Left cardiac atrium (tissue), 4 donors: ENCODE results near the gene SGSM2. TPM values are rescaled to one million over a fixed set of nuclear protein-coding genes. Genes with fewer than 3 reads are reported as not detected.

Experiments used
- ATAC-seq, 2 donors: fragments of 200-7000 bp; cut with Tn5 transposase; one replicate each; pipeline ENCODE4 v1.9.1; 2020; ENCODE audit warnings: mild to moderate bottlenecking in 2 of 2, moderate library complexity in 2 of 2
- DNase-seq: peaks from one replicate; pipeline ENCODE4 v3.0.0-alpha.2; 2020
- intact Hi-C, 2 donors: fragments of 100-400 bp; cut with DNase I; formaldehyde crosslinking; loops; one replicate each; pipeline versions ENCODE4 v1.14.1 to v1.15.1; 2022 to 2023
- total RNA-seq, 2 donors: library from RNA; stranded (reverse); fragmentation: NEBNext Ultra II Directional; extraction: Animal tissue kit (Norgen Biotek cat#: 25700); gene quantifications; one replicate each; pipeline ENCODE4 v1.2.1, GENCODE V29; 2021
- donor health status: DM: no; HTN: yes; CAD: no.
- donor health status: DM: no; HTN: yes; CAD: no; lungs with severe emphysema.
- donor health status: DM: yes; HTN: yes; CAD: no.
- donor health status: Dilated cardiomyopathy.

Gene SGSM2
- total RNA-seq, 2 donors from 2014 or later: 30.7 to 35.5 TPM

DNA sequence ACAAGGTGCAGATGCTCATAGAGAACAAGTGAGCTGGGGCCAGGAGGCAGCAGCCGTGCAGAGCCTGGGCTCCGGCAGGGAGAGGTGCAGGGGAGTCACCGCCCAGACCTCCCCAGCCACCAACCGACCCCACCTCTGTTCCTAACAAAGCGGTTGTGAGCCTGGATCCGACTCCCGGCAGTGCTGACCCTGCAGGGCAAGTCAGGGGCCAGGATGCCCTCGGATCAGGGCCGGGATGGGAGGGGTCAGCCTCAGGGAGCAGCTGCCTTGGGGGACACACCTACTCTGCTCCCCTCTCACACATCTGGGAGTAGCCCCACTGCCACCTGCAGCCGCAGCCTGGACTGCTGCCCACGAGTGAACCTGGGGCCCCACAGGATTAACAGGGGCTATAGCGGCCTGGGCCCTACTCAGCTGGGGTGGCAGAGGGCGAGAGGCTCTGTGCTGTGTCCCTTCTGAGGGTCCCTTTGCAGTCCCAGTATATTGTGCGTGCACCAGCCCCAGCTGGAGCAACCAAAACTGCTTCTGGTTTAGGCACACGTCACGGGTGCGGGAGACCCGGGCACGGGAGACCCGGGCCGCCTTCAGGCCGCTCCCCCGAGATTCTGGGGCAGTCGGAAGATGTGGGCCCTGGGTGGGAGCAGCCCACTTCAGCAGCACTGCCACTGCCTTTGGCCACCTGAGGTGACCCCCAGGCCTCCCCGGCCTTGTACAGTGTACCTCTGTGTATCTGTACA, 42.4 kb downstream of the SGSM2 start:
- ATAC-seq (no peak), DNase-seq (no peak)
- intact Hi-C loops: loop anchor here in 1 of 2 donors (5.0 kb wide), 1 partner anchor 38 kb away; no protein-coding TSS in a partner anchor

DNA sequence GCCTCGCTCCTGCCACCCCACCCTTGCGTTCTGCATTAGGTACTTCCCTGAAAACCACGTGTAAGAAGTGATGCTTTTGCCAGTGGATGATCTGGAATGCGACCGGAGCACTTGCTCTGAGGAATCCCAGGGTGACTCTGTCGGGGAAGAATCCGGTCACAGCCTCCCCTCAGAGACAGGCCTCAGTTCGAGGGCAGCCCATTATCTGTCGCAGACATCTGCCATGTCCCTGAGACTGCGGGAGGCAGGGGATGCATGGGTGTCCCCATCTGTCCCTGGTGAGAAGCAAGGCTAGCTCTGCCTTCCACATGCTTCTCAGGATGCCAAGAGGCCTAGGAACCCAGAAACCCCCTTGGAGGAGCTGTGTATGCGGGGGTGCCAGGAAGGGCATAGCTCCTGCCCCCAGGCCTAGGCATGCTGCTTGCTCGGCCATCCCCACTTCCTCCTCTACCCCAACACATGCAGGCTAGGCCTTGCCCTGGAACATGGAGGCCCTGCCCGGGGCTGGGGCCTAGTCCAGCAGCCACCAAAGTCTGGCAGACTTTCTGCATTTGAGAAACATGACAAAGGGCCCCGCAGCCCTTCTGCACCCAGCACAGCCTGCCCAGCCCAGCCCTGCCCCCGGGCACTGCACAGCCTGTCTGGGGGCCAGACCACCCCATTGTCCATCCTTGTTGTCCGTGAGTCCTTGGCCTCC, 43.1 kb downstream of the SGSM2 start:
- ATAC-seq (no peak), DNase-seq (no peak)
- intact Hi-C loops: loop anchor here in 1 of 2 donors (5.0 kb wide), 1 partner anchor 37 kb away; no protein-coding TSS in a partner anchor

DNA sequence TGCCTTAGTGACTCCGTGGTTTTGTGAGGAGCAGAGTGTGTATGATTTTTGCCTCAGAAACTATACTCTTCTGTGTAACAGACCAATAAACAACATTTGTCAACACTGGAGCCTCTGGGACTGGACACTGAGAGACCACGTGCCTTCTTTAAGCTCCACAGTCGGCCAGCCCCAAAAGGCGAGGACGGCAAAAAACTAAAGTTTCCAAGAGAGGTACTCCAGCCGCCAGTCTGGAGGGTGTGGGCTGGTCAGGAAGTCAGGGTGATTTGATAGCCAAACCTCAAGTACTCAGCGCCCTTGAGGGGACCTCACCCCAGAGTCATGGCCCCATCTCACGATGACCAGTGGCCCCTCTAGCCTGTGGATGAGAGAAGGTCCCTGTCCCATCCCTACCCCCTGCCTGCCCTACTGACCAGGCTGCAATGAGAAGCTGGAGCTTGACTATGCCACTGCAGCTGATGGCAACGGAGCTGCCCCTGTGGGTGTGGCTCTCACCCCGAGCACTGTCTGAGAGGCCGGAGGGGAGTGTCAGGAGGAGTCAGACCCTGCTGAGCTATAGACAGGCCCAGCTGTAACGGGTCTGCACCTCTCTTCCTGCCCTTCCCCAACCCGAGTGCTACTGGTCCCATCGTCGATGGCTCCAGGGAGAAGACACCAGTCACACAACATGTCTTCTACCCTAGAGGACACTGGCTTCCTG, 43.8 kb downstream of the SGSM2 start:
- intact Hi-C loops: loop anchor here in 1 of 2 donors (5.0 kb wide), 1 partner anchor 36 kb away; no protein-coding TSS in a partner anchor
- DNase-seq: no peak
- ATAC-seq: no peak

DNA sequence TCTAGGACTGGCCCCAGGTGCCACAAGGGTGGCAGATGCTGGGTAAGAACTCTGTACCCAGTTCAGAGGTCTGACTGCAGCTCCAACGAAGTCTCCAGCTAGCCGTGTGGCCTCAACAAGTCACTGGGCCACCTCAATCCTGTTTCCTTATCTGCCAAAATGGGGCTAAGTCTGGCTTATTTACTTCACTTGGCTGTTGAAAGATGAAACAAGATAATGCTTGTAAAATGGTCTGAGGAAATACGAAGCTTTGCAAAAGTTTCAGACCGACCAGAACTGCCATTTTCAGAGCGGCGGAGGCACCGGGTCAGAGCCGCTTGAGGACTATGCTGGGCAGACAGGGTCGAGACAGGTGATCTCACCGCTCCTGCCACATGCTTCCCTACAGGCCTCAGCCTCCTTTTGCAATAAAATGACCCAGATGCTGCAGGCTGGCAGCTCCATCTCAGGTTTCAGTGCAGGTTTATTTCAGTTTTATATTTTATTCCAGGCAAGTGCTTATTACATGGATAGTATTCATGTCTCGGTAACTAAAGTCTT, 46.4 kb downstream of the SGSM2 start:
- no peak for ATAC-seq
- no peak for DNase-seq
- intact Hi-C loops: loop anchor here in 1 of 2 donors (5.0 kb wide), 1 partner anchor 34 kb away; no protein-coding TSS in a partner anchor

DNA sequence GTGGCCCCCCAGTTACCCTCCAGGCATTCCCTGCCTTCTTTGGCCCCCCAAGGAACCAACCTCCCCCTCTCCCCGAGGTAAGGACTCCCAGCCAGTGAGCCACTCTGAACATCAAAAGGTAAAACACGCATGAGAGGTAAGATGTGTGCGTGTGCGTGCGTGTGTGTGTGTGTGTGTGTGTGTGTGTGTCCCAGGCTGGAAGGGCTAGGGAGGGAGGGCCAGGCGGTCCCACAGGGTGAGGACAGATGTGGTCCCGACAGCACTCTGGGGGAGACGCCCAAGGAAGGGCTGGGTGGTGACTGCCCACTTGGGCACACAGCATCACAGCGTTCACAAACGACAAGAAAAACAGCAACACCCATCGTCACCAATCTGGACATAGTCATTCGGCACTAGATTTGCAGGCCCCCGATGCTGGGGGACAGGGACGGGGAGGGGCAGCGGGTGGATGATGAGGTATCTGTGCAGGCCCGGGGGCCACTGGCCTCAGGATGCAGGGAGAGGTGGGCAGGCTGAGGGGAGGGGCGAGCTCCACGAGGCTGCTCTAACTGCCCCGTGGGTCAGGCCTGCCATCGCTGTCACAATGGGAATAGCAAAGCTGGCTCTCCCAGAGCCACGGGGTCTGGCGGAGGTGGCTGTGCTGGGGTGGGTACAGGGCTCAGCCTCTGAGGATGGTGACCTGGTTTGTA, 47.3 kb downstream of the SGSM2 start:
- DNase-seq (no peak), ATAC-seq (no peak)
- intact Hi-C loops: loop anchor here (1.0 to 5.0 kb wide), 2 partner anchors 25 to 33 kb away; no protein-coding TSS in a partner anchor

DNA sequence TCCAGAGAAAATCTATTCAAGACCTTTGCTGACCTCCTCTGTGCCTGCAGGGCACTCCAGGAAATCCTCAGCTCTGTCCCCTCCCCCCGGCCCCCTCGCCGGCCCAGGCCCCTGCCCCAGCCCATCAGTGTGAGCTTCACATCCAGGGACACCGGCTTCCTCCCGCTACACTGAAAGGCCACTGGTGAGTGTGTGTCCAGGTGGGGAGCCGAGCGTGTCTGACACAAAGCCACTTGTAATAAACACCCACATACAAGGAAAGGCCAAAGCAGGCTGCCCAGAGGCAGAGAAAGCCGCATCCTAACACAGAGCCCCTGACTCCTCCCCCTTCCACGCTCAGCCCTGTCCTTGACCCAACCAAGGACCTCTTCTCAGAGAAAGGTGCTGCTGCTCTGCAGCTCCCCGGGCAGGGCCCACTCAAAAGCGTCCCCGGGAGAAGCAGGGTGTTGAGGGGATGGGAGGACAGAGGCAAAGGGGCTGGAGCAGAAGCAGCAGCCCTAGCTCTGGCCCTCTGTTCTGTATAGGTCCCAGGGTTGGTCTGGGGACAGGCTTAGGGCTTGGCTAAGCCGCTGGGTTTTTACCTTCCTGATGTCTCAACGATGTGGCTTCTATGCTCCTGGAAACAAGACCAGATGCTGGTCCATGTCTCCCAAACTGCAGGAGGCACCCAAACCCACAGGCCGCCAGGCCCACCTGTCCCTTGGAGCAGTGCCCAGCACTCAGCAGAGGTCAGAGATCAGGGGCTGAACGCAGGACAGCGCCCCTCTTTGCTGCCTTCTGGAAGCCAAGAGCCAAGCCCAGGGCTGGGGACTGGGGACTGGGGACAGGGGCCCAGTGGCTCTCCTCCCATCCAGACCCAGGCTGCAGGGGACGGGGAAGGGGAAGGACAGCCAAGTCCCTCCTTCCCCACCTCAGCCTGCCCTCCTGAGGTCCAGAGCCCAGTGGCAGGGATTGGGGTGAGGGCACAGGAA, 48.2 kb downstream of the SGSM2 start:
- intact Hi-C loops: loop anchor here in 1 of 2 donors (1.0 kb wide), 1 partner anchor 24 kb away; no protein-coding TSS in a partner anchor
- ATAC-seq: no peak
- no peak for DNase-seq

DNA sequence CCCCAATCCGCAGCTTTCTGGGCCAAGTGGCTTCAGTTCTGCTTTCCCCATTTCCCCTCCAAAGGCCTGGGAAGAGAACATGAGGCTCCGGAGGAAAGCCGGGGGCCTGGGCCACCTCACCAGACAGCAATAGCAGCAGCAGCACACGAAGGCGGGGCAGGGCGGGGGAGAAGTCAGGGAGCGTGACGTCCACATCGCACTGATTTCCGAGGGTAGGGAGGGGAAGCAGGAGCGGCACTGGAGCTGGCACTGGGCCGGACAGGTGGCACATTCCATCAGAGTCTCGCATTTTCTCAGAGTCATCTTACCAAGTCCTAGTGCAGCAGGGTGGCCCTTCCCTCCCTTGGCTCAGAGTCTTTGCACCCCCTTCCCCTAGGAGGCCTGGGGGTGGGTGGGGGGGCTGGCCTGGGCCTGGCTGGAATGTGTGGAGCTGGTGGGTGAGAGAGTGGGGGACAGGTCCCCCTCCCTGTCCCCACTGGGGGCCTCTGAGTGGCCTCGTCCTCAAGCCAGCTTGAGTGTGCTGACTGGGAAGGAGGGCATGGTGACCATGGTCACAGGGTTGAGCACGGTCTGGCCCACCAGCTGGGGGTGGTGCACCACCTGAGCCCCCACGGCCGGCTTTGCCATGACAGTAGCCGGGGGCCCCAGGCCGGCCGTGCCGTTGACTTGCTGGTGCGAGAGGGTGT, 49.2 kb downstream of the SGSM2 start:
- ATAC-seq (no peak), DNase-seq (no peak)
- intact Hi-C loops: no loop called here

DNA sequence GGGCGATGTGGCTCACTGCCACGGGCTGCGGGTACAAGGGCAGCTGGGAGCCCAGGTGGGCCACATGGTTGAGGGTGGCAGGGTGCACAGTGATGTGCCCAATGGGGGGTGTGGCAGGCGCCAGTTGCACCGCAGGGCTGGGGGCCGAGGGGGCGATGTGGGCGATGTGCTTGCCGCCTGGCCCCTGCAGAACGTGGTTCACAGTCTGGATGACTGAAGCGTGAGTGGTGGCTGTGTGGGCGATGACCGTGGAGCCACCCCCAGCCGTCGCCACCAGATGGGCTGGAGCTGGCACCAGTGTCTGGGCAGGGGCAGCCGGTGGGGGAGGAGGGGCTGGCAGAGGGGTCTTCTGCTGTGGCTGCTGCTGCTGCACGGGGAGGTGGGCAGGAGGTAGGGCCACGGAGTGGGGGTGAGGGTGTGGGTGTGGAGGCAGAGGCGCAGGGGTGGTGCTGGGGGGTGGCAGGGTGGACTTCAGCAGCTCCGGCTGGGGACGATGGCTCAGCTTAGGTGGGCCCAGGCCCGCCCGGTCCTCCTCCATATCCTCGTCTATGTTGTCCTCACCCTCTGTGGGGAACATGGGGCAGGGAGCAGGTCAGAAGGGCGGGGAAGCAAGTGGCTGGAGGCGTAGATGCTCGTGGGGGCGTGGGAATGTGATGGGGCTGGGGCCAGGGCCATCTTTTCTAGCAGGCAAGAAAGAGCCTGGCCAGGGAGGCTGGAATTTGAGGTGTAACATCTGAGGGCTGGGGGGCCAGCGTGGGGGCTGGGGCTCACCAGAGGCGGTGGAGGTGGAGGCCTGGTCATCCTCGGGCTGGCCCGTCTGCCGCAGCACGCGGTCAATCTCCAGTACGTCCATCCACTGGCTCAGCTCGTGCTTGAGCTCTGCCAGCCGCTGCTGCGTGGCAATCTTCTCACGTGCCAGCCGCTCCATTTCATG, 50.1 kb downstream of the SGSM2 start:
- DNase-seq (no peak), ATAC-seq (no peak)
- intact Hi-C loops: no loop called here

DNA sequence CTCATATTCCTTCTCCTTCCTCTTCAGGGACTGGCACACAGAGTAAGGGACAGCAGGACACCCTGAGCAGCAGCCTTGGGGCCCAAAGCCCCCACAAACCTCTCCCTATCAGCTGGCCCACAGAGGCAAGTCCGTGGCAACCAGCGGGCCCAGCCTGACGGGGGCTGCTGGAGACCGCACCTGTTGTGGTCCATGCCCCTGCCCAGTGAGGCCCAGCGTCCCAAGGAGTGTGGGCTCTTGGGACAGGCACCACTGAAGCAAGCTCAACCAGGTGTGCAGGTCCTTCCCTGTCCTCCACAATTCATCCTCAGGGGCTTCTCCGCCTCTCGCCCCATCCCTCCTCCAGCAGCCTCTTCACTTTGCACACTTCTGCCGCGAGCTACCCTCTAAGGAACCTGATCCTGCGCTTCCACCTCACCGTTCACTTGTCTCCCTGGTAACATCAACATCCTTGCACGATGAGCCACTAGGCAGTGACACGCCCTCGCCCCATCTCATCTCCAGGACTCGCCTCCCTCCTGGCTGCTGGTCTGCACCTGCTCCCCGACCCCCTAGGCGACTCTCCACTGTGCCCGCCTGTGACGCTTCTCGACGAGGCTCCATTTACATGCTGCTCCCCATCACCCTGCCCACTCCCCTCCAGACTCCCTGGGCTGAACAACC, 50.9 kb downstream of the SGSM2 start:
- ATAC-seq (no peak), DNase-seq (no peak)
- intact Hi-C loops: no loop called here

DNA sequence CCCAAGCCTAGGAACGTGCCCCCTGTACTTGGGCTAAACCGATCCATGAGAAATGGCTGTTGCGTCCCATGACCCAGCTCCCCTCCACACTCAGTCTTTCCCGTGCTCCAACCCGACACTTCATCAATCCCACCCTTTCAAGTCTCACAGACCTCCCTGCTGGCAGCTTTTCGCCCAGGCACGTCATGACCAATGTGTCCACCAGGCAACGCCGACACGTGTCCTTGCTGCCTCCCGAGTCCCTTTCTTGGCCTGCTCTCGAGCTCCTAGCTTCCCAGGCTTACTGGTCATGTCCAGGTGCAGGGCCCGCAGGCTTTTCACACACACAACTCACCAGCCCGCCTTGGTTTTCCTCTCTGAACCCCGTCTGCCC, 51.4 kb downstream of the SGSM2 start:
- intact Hi-C loops: no loop called here
- no peak for ATAC-seq

DNA sequence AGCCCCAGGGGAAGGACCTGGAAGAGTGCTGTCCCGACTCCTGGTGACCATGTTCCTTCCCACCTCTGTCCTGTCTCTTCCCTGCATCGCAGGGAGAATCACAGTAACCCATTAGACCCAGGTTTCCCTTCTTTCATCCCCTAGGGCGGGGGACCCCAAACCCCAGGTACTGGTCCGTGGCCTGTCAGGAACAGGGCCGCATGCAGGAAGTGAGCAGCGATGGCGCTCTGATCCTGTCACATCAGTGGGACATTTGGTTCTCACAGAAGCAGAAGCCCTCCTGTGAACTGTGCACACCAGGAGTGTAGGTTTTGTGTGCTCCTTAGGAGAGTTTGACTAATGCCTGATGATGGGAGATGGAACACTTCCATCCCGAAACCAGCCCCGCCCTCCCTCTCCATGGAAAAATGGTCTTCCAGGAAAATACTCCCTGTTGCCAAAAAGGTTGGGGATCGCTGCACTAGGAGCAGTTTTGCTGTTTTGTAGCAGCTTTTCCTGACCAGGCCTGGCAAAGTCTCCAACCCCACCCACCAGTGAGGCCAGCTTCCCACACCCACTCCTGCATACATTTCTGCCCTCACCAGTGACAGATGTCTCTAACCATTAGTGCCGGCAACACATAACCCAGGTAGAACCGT, 53.0 kb downstream of the SGSM2 start:
- DNase-seq (peak; percentile 58), ATAC-seq (no peak)
- intact Hi-C loops: no loop called here

More for the DNA sequence above, 51.4 kb downstream of the SGSM2 start:
- DNase-seq: no peak

DNA sequence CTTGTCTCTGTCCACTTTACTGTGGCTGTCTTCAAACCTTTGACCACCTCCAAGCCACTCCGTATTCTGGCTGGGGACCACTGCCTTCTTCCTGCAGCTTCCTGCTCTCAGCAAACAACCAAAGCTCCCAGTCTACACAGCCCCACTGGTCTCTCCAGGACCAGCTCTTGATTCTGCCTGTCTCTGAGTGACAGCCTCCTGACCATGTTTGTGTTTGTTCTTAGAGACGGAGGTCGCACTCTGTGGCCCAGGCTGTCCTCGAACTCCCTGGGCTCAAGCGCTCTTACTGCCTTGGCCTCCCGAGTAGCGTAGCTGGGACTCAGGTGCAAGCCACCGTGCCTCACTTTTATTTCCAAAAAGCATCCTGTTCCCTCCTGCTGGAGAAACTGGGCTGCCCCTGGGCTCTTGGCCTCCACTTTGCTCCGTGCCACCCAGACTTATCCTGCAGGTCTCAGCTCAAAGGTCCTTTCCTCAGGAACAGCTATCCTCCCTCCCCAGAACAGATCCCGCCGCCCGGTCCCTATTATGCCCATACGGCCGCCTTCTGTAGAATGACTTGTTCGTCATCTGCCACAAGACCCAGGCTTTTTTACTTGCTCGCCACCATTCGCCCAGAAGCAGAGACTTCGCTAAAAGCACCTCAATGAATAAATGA, 54.4 kb downstream of the SGSM2 start:
- DNase-seq (no peak), ATAC-seq (no peak)
- intact Hi-C loops: no loop called here

DNA sequence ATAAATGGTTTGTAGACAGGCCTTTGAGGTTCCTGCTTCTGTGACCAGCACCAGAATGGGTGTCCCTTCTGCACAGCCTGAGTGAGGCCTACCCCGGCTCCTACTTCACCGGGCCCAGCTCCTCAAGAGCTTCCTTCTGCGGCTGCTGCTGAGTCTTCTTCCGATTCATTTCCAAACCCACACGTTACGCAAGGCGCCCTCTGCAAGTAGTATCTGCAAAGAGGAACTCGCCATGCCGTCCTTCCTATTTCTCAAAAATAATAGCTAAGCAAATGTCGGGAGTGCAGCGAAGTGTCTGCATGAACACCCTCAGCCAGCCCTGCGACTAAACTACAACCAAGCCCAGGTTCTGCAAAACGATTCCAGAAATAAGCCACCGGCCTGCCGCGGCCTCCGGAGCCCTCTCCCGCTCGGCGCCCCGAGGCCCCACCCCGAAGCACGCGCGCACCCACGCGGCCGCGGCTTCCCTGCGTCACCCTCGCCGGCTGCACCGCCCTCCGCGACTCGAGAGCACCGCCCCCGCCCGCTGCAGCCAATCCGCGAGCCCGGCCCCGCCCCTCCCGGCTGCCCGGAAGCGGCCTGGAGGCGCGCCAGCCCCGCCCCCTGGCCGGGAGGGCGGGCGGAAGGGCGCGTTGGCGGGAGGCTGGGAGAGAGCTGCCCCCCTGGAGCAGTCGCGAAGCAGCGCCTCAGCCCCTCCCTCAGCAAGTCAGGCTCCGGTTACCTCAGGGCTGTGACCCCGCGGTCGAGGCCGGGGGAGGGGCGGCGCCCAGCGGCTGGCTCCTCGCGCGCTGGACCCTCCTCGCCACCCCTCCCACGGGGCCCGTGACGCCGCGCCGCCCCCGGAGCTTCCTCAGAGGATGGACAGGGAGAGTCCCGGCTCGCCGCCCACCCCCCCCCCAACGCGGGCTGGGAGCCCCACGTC, 55.2 kb downstream of the SGSM2 start:
- DNase-seq: peak; percentile 97
- intact Hi-C loops: no loop called here
- peak; percentile 75 to 77 for ATAC-seq
